Fibroblast of upper back skin (primary cell): ENCODE data around the gene FKBP1A.

ENCODE experiments used
- DNase-seq: peaks from one replicate; pipeline ENCODE4 v3.0.0-alpha.2; 2013

The FKBP1A gene

DNA sequence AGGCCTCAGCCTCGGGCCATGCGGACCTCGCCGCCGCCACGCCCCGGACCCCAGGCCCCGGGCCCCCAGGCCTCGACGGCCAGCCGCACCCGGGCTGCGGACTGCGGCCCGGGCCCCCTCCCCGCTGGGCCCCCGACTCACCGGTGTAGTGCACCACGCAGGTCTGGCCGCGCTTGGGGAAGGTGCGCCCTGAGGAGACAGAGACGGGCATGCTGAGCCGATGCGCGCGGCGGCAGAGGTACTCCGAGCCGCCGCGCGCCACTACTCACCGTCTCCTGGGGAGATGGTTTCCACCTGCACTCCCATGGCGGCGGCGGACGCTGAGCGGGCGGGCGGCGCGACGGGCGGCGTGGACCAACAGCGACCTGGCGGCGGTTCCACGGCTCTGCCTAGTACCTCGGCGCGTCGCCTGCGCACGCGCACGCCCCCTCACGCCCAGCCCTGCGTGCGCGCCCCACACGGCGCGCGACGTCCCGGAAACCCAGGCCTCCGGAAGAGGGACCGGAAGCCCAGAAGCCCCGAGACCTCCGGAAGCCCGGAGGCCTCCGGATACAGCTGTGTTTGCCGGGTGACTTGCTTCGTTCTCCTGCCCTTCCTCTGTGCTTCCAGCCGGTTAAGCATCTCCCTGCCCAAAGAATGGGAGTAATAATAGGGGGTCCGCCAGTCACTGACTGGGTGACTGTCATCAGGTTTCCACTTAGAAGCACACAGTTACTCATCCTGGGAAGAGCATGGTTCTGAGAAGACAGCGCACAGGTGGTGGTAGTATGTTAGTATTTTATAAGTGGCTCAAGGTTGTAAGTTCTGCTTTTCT lies at the start of gene FKBP1A:
FKBP1A (minus strand) TSS at position 362 of the 814 bp plus-strand sequence; CDS start at position 306, 56 bp downstream.
- peak; percentile 88 for DNase-seq

DNA sequence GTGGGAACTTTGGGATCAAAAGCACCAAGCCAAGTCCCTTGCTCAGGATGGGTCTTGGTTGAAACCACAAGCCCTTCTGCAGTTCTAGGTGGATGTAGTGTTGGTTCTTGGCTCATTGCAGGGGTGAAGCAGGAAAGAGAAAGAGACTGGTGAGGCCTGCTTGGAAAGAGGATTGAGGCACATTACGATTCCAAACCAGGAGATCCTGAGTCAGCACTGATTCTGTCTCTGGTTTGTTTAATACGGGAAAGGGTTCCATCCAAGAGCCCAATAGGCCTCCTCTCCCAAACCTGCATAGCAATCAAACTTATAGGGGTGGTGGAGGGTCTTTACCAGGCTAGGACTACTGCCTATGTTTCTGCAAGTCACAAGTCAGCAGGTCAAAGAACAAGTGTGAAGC lies 49.5 kb upstream of the FKBP1A start:
- DNase-seq: no peak

- DNase-seq: no peak
Observed at GRCh38 chr20:1441133-1441532, 48.3 kb upstream of the FKBP1A start.

- no peak for DNase-seq
Observed at GRCh38 chr20:1440024-1440423, 47.2 kb upstream of the FKBP1A start.

GRCh38 chr20:1438361-1438760 lies 45.5 kb upstream of the FKBP1A start:
- DNase-seq: no peak

GRCh38 chr20:1437235-1437904 lies 44.5 kb upstream of the FKBP1A start:
- peak; percentile 71 for DNase-seq

DNA sequence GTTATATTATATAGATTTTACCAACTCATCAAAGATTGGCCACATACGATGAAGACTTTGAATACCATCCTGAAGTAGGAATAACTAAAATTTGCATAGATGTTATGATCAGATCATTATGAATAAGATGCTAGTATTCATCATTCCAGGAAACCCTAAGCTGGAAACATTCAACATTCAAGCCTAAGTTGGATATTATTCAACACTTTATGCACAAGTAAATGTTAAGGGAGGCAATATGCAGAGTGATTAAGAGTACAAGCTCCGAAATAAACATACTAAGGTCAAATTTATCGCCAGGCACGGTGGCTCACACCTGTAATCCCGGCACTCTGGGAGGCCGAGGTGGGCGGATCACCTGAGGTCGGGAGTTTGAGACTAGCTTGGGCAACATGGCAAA lies 43.4 kb upstream of the FKBP1A start:
- DNase-seq: no peak

DNA sequence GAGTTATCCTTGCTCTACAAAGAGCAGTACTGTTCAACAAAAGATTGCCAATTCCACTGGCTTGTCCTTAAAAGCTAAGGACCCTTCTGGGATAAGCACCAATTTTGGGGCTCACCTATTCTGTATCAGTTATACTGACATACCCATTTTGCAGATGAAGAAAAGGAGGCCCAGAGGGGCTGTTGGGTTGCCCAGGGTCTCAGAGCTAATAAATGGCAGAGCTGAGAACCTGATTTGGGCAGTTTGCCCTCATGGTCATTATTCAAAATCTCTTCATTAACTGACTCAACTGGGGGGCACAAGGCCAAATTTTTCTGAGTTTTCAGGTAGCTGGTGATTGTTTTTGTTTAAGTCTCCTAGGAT lies 42.5 kb upstream of the FKBP1A start:
- no peak for DNase-seq

DNA sequence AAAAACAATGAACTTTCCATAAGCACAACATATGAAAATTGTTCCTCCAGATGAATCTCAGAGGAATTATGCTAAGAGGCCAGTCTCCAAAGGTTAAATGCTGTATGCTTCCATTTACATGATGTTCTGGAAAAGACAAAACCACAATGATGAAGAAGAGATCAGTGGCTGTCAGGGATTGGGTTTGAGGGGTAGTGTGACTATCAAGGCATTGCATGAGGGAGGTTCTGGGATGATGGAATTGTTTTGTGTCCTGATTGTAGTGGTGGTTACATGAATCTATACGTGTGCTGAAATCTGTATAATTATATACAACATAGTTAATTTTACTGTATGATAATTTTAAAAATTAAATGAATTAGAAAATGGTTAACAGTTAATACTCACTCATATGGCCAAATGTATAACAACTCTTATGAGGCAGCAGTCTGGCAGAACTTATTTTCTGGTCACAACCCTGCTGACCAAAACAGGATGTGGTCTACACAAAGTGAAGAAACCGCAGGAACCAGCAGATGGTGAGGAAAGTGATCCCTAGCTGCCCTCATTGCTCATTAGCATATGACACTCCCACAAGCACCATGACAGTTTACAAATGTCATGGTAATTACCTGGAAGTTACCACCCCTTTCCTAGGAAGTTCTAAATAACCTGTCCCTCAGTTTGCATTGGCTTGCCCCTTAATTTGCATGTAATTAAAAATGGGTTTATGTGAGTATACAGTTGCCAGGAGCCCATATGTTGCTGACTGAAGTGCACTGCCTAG lies 41.9 kb upstream of the FKBP1A start:
- peak; percentile 64 for DNase-seq

DNA sequence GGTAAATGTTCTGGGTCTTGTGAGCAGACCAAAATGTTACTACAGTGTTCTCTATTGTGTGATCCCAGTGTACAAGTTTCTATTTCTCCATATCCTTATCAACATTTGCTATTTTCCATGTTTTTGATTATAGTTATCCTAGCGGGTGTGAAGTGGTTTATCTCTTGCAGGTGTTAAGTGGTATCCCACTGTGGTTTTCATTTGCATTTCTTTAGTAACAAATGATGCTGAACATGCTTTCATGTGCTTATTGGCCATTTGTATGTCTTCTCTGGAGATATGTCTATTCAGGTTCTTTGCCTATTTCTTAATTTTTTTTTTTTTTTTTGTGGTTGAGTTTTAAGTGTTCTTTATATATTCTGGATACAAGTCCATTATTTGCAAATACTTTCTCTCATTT lies 38.3 kb upstream of the FKBP1A start:
- DNase-seq: no peak

- peak; percentile 47 for DNase-seq
Observed at GRCh38 chr20:1430004-1430451, 37.2 kb upstream of the FKBP1A start.

DNA sequence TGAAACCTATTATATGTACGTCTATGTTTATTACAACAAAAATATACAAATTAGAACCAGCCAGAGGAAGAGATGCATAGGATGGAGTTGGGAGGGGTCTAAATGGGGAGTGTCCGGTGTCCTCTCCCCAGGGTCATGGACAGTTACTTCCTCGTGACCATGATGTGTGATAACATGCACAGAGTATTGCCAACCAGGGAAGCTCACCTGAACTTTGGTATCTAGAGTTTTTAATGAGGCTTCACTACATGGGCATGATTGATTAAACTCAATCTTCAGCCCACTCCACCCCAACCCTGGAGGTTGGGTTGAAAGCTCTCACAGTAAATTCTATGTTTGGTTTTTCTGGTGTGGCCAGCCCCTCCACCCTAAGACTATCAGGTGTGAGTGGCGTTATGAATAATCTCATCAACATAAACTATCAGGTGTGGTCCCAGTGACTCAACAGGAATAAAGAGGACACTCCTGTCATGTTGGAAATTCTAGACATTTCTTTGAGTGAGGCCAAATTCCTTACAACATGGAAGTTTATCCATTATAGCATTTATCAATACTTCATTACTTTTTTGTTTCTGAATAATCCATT lies 36.4 kb upstream of the FKBP1A start:
- no peak for DNase-seq

DNA sequence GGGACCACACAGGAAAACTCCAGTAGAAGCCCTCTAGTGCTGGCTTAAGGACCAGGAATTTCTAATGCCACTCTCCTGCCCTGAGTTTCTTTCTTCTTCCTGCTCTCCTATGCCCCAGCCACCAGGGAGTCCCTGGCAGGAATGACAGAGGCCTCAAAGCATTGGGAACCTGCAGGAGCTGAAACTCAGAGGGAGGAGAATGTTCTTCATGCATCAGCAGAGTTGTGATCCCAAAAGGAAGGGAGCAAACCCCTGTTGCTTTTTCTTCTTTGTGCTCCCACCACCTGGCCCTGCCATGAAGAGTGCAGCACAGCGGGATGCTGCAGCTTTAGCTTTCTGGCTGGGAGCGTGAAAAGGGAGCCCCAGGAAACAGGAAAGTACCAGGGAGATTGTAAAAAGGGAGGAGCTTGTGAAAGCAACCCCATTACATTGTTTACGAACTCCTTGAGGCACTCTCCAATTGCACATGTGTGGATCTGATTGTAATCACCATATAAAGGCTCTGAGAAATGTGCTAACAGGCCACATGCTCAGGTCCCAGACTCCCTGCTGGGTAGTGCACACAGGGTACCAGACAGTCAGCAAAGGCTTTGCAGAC lies 34.7 kb upstream of the FKBP1A start:
- DNase-seq: no peak

GRCh38 chr20:1426231-1426849 lies 33.5 kb upstream of the FKBP1A start:
- DNase-seq: no peak

DNA sequence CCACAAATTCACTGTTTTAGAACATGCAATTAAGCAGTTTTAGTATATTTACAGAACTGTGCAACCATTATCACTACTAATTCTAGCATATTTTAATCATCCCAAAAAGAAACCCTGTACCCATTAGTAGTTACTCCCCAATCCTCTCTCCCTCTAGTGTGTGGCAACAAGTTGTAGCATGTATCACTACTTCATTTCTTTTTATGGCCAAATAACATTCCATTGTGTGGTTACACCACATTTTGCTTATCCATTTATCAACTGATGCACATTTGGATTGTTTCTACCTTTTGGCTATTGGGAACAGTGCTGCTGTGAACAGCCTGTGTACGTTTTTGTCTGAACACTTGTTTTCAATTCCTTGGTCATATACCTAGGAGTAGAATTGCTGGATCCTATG lies 31.5 kb upstream of the FKBP1A start:
- DNase-seq: no peak

GRCh38 chr20:1423625-1424106 lies 30.8 kb upstream of the FKBP1A start:
- peak; percentile 36 for DNase-seq

DNA sequence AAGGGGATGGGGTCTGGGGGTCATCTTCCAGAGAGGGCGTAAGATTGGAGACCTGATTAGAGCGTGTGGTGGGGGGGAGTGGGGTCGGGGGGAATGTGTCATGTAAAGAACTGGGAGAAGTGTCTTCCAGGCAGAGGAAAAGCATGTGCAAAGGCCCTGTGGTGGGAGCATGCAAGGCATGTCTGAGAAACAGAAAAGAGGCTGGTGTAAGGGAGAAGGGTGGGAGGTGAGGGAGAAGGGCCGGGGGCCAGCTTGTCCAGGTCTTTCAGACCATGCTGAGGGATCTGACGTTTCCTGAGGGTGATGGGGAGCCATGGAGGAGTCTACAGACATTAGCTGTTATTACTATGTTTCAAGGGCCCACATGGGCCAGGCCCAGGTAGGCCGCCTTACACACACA lies 30.4 kb upstream of the FKBP1A start:
- DNase-seq: no peak

DNA sequence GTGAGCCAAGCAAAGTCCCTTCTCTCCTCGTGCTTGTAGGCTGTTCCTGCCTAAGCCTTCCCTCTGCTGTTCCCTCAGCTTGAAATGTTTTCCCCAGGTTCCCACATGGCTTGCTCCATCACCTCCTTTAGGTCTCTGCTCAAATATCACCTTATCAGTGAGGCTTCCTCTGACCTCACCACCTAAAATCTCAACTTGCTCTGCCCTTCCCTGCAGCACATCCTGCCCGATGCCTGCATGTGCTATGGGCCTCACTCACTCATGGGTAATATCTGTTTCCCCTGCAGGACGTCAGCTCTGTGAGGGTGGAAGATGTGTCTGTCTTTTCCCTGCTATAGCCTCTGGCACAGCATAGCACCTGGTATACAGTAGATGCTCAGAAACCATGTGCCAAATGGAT lies 29.9 kb upstream of the FKBP1A start:
- DNase-seq: no peak

- DNase-seq: no peak
Observed at GRCh38 chr20:1420066-1420465, 27.2 kb upstream of the FKBP1A start.

- DNase-seq: no peak
Observed at GRCh38 chr20:1418350-1418749, 25.5 kb upstream of the FKBP1A start.

DNA sequence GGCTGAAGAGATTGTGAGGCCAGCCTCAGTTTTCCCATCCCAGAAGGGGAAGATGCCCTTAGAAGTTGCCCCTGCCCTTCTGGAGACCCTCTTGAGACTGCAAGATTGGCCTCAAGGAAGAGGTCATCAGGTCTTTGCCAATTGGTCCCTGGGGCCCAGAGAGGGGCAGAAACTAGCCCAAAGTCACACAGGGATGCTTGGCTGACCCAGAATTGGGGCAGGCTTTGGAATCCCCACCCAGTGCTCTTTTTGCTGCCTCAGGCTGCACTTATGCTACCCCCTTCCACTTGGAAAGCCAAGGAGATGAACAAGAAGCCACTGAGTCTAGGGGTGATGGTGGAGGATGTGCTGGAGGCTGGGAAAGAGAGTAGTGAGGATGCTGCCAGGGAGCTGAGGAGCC lies 24.9 kb upstream of the FKBP1A start:
- DNase-seq: no peak

DNA sequence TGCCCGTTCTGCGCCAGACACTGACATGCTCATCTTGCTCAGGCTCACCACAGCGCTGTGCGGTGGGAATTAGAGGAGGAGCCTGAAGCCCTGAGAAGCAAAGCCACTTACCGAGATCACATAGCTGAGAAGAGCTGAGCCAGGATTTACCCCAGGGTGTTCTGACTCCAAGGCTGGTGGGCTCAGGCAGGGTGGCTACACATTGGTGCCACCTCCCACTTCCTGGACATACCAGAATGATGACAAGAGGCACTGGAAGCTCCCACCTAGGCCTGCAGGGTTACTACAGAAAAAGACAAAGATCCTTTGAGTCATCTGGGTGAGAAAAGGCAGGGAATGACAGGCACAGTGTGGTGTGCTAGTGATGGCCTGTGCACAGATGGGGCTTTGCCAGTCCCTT lies 24.4 kb upstream of the FKBP1A start:
- peak; percentile 31 for DNase-seq
